H1 (cell line): ENCODE measurements around the gene C15orf39. TPM values are rescaled to one million over a fixed set of nuclear protein-coding genes. Genes with fewer than 3 reads are reported as not detected.

Experiments used
- CHD2 ChIP-seq: IDR thresholded peaks from 2 replicates; pipeline ENCODE4 v1.6.1; 2012; ENCODE audit warnings: low read length, improper control_type of control experiment
- CHD7 ChIP-seq: fragments of 300-600 bp; sonication (generic); IDR thresholded peaks from 2 replicates; pipeline ENCODE4 v1.7.1; 2012; ENCODE audit warnings: low read length, moderate library complexity, mild to moderate bottlenecking, inconsistent platforms; ENCODE audit not compliant: insufficient replicate concordance
- E2F6 ChIP-seq: IDR thresholded peaks from 2 replicates; pipeline ENCODE4 v1.6.1; 2012; ENCODE audit warnings: inconsistent platforms
- GTF2F1 ChIP-seq: IDR thresholded peaks from 2 replicates; pipeline ENCODE4 v1.6.1; 2012; ENCODE audit warnings: low read depth, low read length, improper control_type of control experiment, borderline replicate concordance
- MAFK ChIP-seq: IDR thresholded peaks from 2 replicates; pipeline ENCODE4 v1.6.1; 2012; ENCODE audit warnings: low read depth, mild to moderate bottlenecking, improper control_type of control experiment, low read length
- POLR2A ChIP-seq, 2 experiments: IDR thresholded peaks; 1 replicate in 1 of 2; 2 replicates in 1 of 2; pipeline ENCODE4 v1.6.1; 2011; ENCODE audit warnings: low read depth in 2 of 2, low read length in 2 of 2, mild to moderate bottlenecking in 2 of 2; ENCODE audit errors: control extremely low read depth in 1 of 2
- RNF2 ChIP-seq: fragments of 200-900, 300-1000 bp; sonication (generic); IDR thresholded peaks from 2 replicates; pipeline ENCODE4 v1.7.1; 2016; ENCODE audit warnings: borderline replicate concordance, low read depth, mild to moderate bottlenecking, antibody characterized with exemption, low read length; ENCODE audit not compliant: poor library complexity, severe bottlenecking; ENCODE audit errors: missing control alignments
- SP1 ChIP-seq: IDR thresholded peaks from 2 replicates; pipeline ENCODE4 v1.6.1; 2011; ENCODE audit warnings: low read depth, low read length
- SUZ12 ChIP-seq: fragments of 200-600 bp; sonication (generic); IDR thresholded peaks from 2 replicates; pipeline ENCODE4 v1.6.1; 2012; ENCODE audit warnings: mild to moderate bottlenecking, inconsistent platforms, low read length, moderate library complexity, mixed read lengths
- polyA plus RNA-seq, 7 experiments: library from polyadenylated mRNA; depleted of rRNA in 3 of 7; stranded (reverse) in 5 of 7; unstranded in 2 of 7; fragments of >200 nt in 5 of 7; fragments of 200-250 nt in 2 of 7; gene quantifications; 1 replicate in 5 of 7; 2 replicates in 1 of 7; 4 replicates in 1 of 7; pipeline versions ENCODE4 v1.2.1 to v1.2.3, GENCODE V29; 2011 to 2013; ENCODE audit warnings: missing spikeins in 2 of 7, mixed read lengths in 2 of 7
- total RNA-seq: library from RNA; stranded (reverse); fragmentation: NEBNext Ultra II Directional; extraction: Animal tissue kit (Norgen Biotek cat#: 25700); gene quantifications from 2 replicates; pipeline ENCODE4 v1.2.1, GENCODE V29; 2021

Gene C15orf39
- total and polyA plus RNA-seq, 2 of the 8 experiments (the other 6 are each of a cell fraction or from before 2014, with no cell fraction given), result 13.8 to 38.5 TPM

- no peak for TF ChIP-seq MAFK
- no peak for TF ChIP-seq RNF2
- TF ChIP-seq CHD7, result no peak
- no peak for TF ChIP-seq SP1
- TF ChIP-seq POLR2A (IDR thresholded peaks at IDR 0.05; ENCODE audit: control extremely low read depth in 1 of 2, low read depth in 2 of 2, low read length in 2 of 2), result no peak
- TF ChIP-seq E2F6, result 0 out of 2 replicates have a peak, but pooled peaks have one; percentile 23
- TF ChIP-seq GTF2F1, result no peak
- no peak for TF ChIP-seq SUZ12
- TF ChIP-seq CHD2, result no peak
These were observed 19.2 kb upstream of the C15orf39 start (continued) for GRCh38 chr15:75182187-75183131.
